Measurements from ENCODE around the gene MANSC1. TPM values are rescaled to one million over a fixed set of nuclear protein-coding genes. Genes with fewer than 3 reads are reported as not detected.

Gene MANSC1
- total RNA-seq, 1 experiment from 2014 or later, result 9.1 TPM

DNA sequence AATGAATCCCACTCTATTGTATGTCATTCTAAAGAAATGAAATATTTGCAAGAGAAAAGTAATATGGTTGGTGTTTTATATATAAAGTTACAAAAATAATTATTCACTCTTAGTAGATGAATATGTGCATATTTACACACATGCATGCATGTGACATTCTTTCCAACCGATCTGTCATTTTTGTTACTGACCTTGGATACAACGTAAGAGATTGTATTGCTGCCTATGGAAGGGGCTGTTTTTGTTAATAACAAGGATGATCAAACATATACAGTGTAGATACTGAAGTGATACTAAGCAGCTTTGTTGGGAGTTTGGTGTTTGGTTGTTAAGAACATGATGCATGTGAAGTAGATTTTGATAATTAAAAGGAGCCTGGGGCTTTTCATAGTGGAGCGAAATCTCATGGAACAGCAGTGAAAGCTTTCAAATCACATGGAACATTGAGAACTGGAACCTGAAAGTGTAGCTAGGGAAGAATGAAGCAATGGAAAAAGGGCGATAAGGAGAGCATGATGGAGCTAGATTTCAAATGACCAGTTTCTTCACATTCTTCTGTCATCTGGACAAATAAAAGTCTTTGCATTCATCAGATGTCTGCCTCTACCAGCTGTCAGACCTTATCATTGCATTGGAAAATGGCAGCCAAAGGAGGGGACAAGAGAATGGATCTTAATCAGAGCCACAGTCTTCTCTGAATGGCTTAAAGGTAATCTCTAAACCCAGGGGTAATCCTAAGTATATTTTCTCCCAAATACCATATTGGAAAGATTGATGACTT is 16.8 kb upstream of the MANSC1 start:
- H2BK12ac ChIP-seq (ENCODE audit: insufficient read length, low read depth, low read length), result no peak overlapping the region
- H4K5ac ChIP-seq (ENCODE audit: insufficient read length, low read depth, low read length), result no peak overlapping the region
- DNase-seq, result no peak
- Mint-ChIP-seq H3K27me3 (ENCODE audit: low read depth) (no peaks in the 10 kb centered on the region; the same call in 1 of the 2 replicates), H3K36me3 (ENCODE audit: insufficient read depth in 1 of 3, low read depth in 3 of 3) (no peaks in the 10 kb centered on the region; a peak in 2 of 7 replicates), H3K4me1 (peaks cover 0 to 9% of the 10 kb centered on the region in 2 experiments; a peak in 3 of 4 replicates), H3K4me3 (no peak overlapping the region), H3K9me3 (no peaks in the 10 kb centered on the region), H3K27ac (peak overlapping the region in 1 of 3 experiments; percentile 3; a peak in 1 of 7 replicates)
- no peak overlapping the region for H2AK5ac ChIP-seq (ENCODE audit: insufficient read length, low read length)
- H3K23me2 ChIP-seq (ENCODE audit: insufficient read length, low read depth, low read length, poor library complexity, severe bottlenecking), result no peaks in the 10 kb centered on the region
- H4K20me1 ChIP-seq (ENCODE audit: control insufficient read depth, insufficient read depth, insufficient read length), result no peaks in the 10 kb centered on the region
- no peak overlapping the region for H3K18ac ChIP-seq (ENCODE audit: insufficient read length, low read depth, low read length)
- peaks cover 2% of the 10 kb centered on the region; the same call in 1 of the 2 replicates for H3K4me1 ChIP-seq (ENCODE audit: insufficient read depth, low read length)
- no peak overlapping the region for H4K8ac ChIP-seq (replicated peaks; ENCODE audit: insufficient read length, low read depth, low read length)
- H2BK20ac ChIP-seq (ENCODE audit: low read depth, low read length, poor library complexity, severe bottlenecking), result no peak overlapping the region
- TF ChIP-seq, protein P1, sequence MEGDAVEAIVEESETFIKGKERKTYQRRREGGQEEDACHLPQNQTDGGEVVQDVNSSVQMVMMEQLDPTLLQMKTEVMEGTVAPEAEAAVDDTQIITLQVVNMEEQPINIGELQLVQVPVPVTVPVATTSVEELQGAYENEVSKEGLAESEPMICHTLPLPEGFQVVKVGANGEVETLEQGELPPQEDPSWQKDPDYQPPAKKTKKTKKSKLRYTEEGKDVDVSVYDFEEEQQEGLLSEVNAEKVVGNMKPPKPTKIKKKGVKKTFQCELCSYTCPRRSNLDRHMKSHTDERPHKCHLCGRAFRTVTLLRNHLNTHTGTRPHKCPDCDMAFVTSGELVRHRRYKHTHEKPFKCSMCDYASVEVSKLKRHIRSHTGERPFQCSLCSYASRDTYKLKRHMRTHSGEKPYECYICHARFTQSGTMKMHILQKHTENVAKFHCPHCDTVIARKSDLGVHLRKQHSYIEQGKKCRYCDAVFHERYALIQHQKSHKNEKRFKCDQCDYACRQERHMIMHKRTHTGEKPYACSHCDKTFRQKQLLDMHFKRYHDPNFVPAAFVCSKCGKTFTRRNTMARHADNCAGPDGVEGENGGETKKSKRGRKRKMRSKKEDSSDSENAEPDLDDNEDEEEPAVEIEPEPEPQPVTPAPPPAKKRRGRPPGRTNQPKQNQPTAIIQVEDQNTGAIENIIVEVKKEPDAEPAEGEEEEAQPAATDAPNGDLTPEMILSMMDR (conservative IDR thresholded peaks at IDR 0.05), result no peak
- H3K79me1 ChIP-seq (ENCODE audit: insufficient read depth, low read depth, low read length, poor library complexity, severe bottlenecking), result no peaks in the 10 kb centered on the region
- H3K79me2 ChIP-seq (ENCODE audit: insufficient read depth, low read length), result no peaks in the 10 kb centered on the region
- no peak overlapping the region for H2BK15ac ChIP-seq (ENCODE audit: low read depth, low read length)
- H2BK120ac ChIP-seq (ENCODE audit: low read depth, low read length, poor library complexity, severe bottlenecking), result no peak overlapping the region
- H3K4me2 ChIP-seq (ENCODE audit: insufficient read depth, insufficient read length, low read length), result no peak overlapping the region
- H2AFZ ChIP-seq (ENCODE audit: low read length), result no peak overlapping the region
- H3T11ph ChIP-seq (ENCODE audit: low read length), result no peak overlapping the region
- no peak overlapping the region for H4K91ac ChIP-seq (ENCODE audit: insufficient read length, low read depth, low read length)
- H2BK5ac ChIP-seq (ENCODE audit: insufficient read length, low read length), result no peak overlapping the region
- no peak overlapping the region for H3K14ac ChIP-seq (ENCODE audit: insufficient read depth, low read length)
- H3K9me3 ChIP-seq (ENCODE audit: control insufficient read depth, low read depth, low read length), result no peaks in the 10 kb centered on the region
- no peak overlapping the region for H3K4ac ChIP-seq (ENCODE audit: low read depth, low read length)
- no peak overlapping the region for H3K27ac ChIP-seq (ENCODE audit: insufficient read length, low read depth, low read length)
- H3K23ac ChIP-seq (ENCODE audit: insufficient read length, low read depth, low read length), result no peak overlapping the region
- H3K56ac ChIP-seq (ENCODE audit: insufficient read length, low read depth, low read length), result no peak overlapping the region
- no peak overlapping the region for H3K9ac ChIP-seq (ENCODE audit: extremely low read depth, insufficient read length, low read length)
- no peaks in the 10 kb centered on the region for H3K27me3 ChIP-seq (ENCODE audit: insufficient read depth, low read length)
- no CpG with 5 or more reads among the region's 4 CpGs for WGBS (ENCODE audit: extremely low coverage, insufficient read length, low lambda C conversion rate)
